ENCODE results near the gene ZNF512B.

ZNF512B gene

DNA sequence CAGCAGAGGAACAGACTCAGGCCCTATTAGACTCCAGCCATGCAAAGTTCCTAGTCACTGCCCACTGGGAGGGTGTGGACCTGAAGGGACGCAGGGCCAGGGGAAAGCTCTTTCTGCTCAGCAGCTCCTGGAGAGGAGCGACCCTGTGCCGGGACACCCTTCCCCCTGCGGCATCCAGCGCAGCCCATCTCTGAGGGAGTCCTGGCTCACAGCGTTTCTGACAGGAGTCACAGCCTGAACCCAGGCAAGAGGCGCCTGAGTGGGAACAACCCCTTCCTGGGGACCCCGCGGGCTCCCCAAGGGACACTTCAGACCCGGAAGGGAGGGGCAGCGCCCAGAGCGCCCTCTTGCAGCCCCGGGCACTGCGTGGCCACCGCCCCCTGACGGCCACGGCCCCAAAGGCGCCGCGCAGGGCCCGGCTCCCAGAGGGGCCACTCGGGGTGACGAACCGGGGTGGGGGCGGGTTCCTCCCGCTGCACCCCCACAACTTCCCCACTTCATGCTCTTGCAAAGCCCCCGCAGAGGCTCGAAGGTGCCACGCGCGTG, 14.4 kb downstream of the ZNF512B start:
- TF ChIP-seq, protein P1, sequence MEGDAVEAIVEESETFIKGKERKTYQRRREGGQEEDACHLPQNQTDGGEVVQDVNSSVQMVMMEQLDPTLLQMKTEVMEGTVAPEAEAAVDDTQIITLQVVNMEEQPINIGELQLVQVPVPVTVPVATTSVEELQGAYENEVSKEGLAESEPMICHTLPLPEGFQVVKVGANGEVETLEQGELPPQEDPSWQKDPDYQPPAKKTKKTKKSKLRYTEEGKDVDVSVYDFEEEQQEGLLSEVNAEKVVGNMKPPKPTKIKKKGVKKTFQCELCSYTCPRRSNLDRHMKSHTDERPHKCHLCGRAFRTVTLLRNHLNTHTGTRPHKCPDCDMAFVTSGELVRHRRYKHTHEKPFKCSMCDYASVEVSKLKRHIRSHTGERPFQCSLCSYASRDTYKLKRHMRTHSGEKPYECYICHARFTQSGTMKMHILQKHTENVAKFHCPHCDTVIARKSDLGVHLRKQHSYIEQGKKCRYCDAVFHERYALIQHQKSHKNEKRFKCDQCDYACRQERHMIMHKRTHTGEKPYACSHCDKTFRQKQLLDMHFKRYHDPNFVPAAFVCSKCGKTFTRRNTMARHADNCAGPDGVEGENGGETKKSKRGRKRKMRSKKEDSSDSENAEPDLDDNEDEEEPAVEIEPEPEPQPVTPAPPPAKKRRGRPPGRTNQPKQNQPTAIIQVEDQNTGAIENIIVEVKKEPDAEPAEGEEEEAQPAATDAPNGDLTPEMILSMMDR (IDR thresholded peaks at IDR 0.05) = no peak
- TF ChIP-seq ZFX (IDR thresholded peaks at IDR 0.05; ENCODE audit: borderline replicate concordance) = no peak
- H3K27ac ChIP-seq = peak overlapping the region; percentile 89

DNA sequence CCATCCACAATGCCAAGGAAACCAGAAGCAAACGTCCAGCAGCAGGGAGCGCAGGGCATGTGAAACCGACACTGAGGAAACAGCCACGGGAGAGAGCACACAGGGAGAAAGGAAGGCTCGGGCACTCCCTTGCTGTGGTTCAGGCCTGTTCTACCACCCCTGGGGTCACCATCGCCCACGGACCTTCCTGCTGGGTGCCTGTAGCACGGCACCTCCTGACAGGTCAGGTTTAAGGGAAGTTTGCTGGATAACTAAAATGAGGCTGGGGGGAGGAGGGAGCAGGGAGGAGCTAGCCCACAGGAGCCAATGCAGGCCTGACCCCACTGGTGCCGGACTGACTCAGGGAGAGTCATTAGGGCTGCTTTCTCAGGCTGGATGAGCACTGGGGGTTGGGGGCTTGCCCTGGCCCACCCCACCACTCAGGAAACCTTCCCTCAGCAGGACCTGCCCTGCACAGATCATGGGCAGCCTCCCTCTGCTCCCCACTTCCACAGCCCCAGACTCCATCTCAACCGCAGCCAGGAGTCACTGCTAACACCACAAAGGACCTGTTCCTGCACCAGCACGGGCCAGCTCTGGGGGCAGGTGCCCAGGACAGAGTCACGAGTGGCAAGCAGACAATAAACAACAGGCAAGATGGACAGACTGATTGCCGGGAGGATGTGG, 15.8 kb downstream of the ZNF512B start:
- peak overlapping the region; percentile 89; the same call in 1 of the 2 replicates for H3K27ac ChIP-seq
- no peak for TF ChIP-seq ZFX (IDR thresholded peaks at IDR 0.05; ENCODE audit: borderline replicate concordance)
- TF ChIP-seq, protein P1 (IDR thresholded peaks at IDR 0.05) = no peak

DNA sequence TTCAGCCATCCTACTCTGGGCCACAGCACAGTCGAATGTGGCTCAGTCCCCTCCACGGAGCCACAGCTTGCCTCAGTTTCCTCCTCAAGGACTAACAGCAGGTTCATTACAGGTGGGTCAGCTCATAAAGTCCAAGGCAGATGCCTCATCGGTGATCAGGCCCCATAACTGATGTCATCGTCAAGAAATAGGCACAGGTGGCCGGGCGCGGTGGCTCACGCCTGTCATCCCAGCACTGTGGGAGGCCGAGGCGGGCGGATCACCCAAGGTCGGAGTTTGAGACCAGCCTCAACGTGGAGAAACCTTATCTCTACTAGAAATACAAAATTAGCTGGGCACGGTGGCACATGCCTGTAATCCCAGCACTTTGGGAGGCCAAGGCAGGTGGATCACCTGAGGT, 17.0 kb downstream of the ZNF512B start:
- no peak for TF ChIP-seq ZFX (IDR thresholded peaks at IDR 0.05; ENCODE audit: borderline replicate concordance)
- TF ChIP-seq, protein P1 (IDR thresholded peaks at IDR 0.05) = no peak
- H3K27ac ChIP-seq = peak overlapping the region; percentile 20; the same call in 1 of the 2 replicates

- 0 out of 2 replicates have a peak overlapping the region, but pooled peaks have one; percentile 7 for H3K27ac ChIP-seq
- TF ChIP-seq, protein P1 (IDR thresholded peaks at IDR 0.05) = no peak
- no peak for TF ChIP-seq ZFX (IDR thresholded peaks at IDR 0.05; ENCODE audit: borderline replicate concordance)
These were observed 17.6 kb downstream of the ZNF512B start for GRCh38 chr20:63952210-63952535.

GRCh38 chr20:63951398-63952209, 18.1 kb downstream of the ZNF512B start:
- 0 out of 2 replicates have a peak overlapping the region, but pooled peaks have one; percentile 83 for H3K27ac ChIP-seq
- TF ChIP-seq ZFX (IDR thresholded peaks at IDR 0.05; ENCODE audit: borderline replicate concordance) = no peak
- TF ChIP-seq, protein P1 (IDR thresholded peaks at IDR 0.05) = no peak

DNA sequence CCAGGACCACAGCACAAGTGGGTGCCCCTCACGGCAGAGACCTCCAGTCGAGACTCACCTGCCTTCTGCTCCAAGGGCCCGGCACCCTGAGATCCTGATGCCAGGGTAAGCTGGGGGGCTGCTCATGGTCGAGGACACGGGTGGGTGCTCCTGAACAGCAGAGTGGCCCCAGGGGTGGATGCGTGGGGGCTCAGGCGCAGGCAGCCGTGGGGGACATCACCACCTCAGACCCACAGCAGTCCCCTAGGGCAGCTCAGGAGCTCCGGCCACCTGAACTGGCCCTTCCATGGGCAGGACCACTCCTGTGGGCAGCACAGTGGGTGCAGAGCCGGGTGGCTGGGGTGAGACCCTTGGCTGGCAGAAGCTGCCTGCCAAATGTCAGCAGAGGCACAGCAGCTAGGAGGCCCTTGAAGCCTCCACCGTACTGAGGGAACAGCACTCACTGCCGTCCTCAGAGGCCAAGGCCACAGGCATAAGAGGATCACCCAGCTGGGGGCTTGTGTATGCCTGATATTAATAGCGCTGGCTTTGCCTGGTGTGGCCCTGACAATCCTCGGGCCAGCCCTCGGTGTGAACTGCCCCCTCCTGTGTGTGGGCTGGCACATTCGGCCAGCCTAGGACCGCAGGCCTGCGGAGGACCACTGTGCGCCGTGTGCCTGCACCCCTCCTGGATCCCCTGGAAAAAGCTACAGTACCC, 18.9 kb downstream of the ZNF512B start:
- TF ChIP-seq, protein P1 (IDR thresholded peaks at IDR 0.05) = no peak
- no peak for TF ChIP-seq ZFX (IDR thresholded peaks at IDR 0.05; ENCODE audit: borderline replicate concordance)
- H3K27ac ChIP-seq = peak overlapping the region; percentile 83; the same call in 1 of the 2 replicates
